ENCODE data around the gene SLC27A1.

- TF ChIP-seq CTCF (IDR thresholded peaks at IDR 0.05; ENCODE audit: insufficient read depth, low read depth, low read length) (no peak), EZH2 (IDR thresholded peaks at IDR 0.05; ENCODE audit: insufficient read depth, low read length) (no peak)
These were observed 36.4 kb downstream of the SLC27A1 start for GRCh38 chr19:17506745-17507144.
